HG03103 (cell line): ENCODE results near the gene EGFR.

Experiments
- ATAC-seq: cut with Tn5 transposase; IDR thresholded peaks from one replicate; pipeline ENCODE4 v1.9.1; 2021; ENCODE audit warnings: low read depth; ENCODE audit not compliant: unreplicated experiment

EGFR gene

GRCh38 chr7:55078465-55079372 lies 59.9 kb downstream of the EGFR start:
- no peak for ATAC-seq

GRCh38 chr7:55080000-55080623 lies 61.3 kb downstream of the EGFR start:
- no peak for ATAC-seq

- no peak for ATAC-seq
These were observed 62.3 kb downstream of the EGFR start for GRCh38 chr7:55081068-55081467.

DNA sequence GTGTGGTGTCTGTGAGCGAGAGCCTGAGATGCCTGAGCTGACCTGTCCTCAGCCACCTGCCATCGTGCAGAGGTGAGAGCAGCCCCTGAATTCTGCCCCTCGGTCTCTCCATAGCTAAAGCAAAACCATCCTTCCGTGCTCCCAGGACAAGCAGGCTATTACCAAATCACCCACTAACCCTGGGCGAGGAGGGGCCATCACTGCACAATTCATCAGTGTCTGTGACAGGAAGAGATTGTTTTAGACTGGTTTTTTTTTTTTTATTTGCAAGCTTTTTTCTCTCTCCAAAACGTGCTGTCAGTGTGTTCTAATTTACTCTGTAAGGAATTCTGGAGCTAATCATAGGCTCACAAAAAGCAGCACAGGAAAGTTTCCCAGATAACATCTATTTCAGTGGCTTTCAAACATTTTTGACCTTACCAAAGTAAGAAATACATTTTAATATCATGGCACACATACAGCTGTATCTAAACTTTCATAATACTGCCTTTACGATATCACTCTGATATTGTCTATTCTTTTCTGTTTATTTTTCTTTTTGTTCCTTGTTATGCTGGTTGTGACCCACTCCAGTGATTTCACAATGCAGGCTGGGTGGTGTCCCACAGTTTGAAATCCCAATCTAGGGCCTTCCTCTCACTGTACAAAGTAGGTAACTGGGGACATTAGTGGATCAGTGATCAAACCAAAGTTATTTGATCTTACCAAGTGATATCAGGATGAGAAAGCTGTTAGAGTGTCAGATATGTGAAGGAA lies 62.8 kb downstream of the EGFR start:
- ATAC-seq = no peak

DNA sequence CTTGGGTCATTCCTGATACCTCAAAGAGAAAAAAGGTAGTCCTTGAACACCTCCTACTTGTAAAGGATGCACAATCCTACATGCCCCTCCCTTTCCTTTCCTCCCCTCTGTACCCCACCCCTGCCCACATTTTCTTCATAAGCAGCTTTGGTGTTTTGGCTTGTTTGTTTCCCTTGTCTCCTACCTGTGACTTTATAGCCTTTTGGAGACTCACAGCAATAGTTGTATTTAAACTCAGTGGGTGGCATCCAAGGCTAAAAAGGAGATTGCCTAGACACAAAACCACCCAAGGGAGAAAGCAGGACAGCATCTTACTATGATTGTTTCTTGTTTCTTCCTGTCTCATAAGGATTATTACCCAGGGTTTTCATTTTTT lies 63.4 kb downstream of the EGFR start:
- ATAC-seq = no peak

GRCh38 chr7:55083206-55083605 lies 64.4 kb downstream of the EGFR start:
- ATAC-seq = no peak

GRCh38 chr7:55084307-55084706 lies 65.5 kb downstream of the EGFR start:
- ATAC-seq = no peak

DNA sequence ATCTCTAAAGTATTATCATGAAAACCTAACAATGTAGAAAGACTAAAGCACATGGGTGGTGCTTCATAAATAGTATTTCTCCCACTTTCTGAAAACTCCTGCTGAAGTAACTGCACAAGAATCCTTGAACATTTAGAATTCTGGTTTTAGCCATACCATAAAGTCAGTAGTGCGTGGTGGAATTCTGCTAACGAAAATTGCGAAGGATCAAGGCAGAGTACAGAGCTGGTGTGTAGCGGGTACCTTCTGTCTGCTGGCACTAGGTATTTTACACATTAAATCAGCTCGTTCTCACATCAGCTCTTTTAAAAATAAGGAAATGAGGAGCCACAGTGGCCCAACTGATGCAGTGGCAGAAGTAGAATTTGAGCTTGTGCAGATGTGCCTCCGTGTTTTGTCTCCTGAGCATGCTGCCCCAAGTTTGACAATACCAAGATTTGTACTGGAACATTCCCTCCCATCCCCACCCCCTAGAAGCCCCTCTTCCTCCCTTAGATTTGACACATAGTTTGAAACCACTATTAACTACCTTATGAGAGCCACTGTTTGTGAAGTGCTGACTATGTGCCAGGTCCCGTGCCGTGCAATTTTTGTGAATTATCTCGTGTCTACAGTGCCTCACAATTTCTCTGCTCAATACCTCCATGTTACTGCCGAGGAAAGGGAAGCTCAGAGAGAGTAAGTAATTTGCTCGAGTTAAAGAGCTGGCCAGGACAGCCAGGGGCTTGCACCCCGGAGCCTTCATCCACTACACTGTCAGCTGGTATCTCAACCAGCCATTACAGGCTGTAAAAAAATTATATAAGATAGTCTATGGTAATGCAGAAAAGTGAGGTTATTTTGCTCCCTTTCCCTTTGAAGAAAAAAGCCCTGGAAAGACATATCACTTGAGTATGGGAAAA lies 66.9 kb downstream of the EGFR start:
- ATAC-seq = peak; percentile 14

- ATAC-seq = peak; percentile 73
These were observed 67.8 kb downstream of the EGFR start for GRCh38 chr7:55086413-55087201.

DNA sequence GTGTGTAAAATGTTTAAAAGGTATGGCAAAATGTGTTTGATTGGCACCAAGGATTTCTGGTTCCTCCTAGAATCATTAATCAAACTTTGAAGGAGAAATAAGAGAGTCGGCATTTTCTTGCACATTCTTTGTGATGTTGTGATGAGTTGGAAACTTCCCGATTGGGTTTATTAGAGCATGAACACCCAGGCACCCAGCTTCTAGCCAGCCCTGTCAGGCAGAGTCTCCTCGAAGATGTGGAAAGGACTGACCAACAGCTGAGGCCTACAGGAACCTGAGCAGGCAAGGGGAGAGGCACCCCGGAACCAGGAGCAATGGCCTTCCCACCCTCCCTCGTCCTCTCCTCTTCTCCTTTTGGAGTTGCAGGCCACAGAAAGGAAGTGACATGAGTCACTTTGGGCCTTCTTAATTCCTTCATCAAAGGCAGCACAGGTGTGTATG lies 68.7 kb downstream of the EGFR start:
- ATAC-seq = no peak

- no peak for ATAC-seq
These were observed 69.3 kb downstream of the EGFR start for GRCh38 chr7:55088107-55088506.

DNA sequence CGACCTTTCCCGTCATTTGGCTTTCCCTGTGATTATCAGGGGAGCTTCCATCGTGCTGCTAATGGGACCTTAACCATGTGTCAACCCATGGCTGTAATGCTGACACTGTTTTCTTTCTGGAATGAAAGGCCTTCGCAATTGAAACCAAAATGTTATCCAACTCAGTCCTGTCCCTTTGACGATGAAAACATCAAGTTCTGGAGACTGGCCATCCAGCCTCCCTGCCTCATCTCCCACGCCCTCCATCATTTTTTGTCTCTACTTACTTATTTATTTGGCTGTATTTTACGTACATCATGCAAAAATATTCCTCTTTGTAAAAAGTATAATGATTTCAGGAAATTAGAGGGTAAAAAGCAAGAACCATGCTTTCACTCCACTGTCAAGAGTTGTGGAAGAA lies 69.8 kb downstream of the EGFR start:
- ATAC-seq = no peak

DNA sequence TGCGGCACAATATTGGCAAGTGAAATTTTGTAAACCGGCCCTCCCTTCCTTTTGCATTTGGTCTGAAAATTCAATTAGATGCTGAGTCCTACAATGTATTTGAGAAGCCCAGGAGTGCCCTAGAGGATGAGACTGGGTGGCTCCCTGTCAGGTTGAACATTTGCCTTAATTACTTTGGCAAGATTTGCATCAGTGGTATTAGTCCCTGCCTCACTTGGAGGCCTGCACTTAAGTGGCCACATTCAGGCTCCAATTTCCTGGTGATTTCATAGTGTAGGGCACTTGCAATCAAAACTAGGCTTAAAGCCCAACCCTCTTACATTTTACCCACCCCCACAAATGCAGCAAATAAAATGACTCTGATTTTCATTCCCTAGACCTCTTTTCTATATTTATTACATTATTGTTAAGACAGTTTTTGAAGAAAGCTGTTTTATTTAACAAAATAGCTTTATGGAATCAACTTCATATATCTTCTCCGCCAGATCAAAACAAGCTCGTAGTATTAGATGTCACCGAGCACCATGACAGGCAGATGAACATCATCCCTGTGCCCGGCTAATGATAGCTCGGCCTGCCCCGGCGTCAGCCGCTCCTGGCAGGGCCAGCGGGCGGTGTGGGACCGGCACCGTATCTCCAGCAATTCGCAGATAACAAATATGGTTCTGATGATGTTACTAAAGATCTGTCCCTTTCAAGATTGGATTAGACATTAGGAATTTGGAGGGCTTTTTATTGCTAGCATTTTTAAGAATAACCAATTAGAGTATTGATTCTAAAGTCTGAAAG lies 73.6 kb downstream of the EGFR start:
- no peak for ATAC-seq

GRCh38 chr7:55092975-55093373 lies 74.2 kb downstream of the EGFR start:
- ATAC-seq = no peak

- no peak for ATAC-seq
These were observed 74.9 kb downstream of the EGFR start for GRCh38 chr7:55093674-55094073.

- no peak for ATAC-seq
These were observed 75.4 kb downstream of the EGFR start for GRCh38 chr7:55094092-55094690.

DNA sequence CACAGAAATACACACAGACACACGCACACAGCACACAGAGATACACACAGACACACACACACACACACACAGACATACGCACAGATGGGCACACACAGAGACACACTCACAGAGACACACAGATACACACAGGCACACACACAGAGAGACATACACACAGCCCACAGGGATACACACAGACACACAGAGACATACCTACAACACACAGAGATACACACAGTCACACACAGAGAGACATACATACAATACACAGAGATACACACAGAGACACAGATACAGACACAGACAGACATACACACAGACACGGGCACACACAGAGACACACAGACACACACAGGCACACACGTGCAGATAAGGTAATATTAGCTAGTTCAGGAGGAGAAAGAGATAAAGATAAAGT lies 76.9 kb downstream of the EGFR start:
- ATAC-seq = no peak

- ATAC-seq = no peak
These were observed 77.5 kb downstream of the EGFR start for GRCh38 chr7:55096323-55096722.
